Ascending aorta (tissue), 2 donors: ENCODE results near the gene MRPS25. TPM values are rescaled to one million over a fixed set of nuclear protein-coding genes. Genes with fewer than 3 reads are reported as not detected.

Experiments
- DNase-seq, 2 donors: peaks; one replicate each; pipeline ENCODE4 v3.0.0-alpha.2; 2019; ENCODE audit warnings: low spot score in 2 of 2
- H3K27ac ChIP-seq, 2 donors: fragments of 200-600 bp; sonication (generic); one replicate each; pipeline ENCODE4 v1.5.1; 2016 to 2017; ENCODE audit warnings: mild to moderate bottlenecking in 1 of 2
- H3K27me3 ChIP-seq: fragments of 200-600 bp; sonication (generic); one replicate; pipeline ENCODE4 v1.5.1; 2017
- H3K36me3 ChIP-seq, 2 donors: fragments of 200-600 bp; sonication (generic); one replicate each; pipeline ENCODE4 v1.5.1; 2016
- H3K4me1 ChIP-seq, 2 donors: fragments of 200-600 bp; sonication (generic); one replicate each; pipeline ENCODE4 v1.5.1; 2016 to 2017; ENCODE audit warnings: mild to moderate bottlenecking in 1 of 2
- H3K4me3 ChIP-seq, 2 donors: fragments of 200-600 bp; sonication (generic); one replicate each; pipeline ENCODE4 v1.5.1; 2016 to 2017; ENCODE audit warnings: mild to moderate bottlenecking in 1 of 2
- H3K9me3 ChIP-seq, 2 donors: fragments of 200-600 bp; sonication (generic); one replicate each; pipeline ENCODE4 v1.5.1; 2016
- intact Hi-C: fragments of 100-400 bp; cut with DNase I; formaldehyde crosslinking; loops from one replicate; pipeline ENCODE4 v1.15.1; 2023
- total RNA-seq: library from RNA; depleted of rRNA; stranded (reverse); fragments of >200 nt; gene quantifications from one replicate; pipeline ENCODE4 v1.1.0, GENCODE V29; 2016
- TF ChIP-seq, protein P1 (sequence below), 3 experiments: fragments of 200-600 bp in 2 of 3; fragments of 450-650 bp in 1 of 3; sonication (generic) in 2 of 3; IDR thresholded peaks; one replicate each; pipeline ENCODE4 v1.5.1; 2016 to 2019; ENCODE audit warnings: antibody characterized with exemption in 3 of 3, mild to moderate bottlenecking in 1 of 3, moderate library complexity in 1 of 3

MRPS25 gene
- total RNA-seq, 1 donor from 2014 or later, result 8.1 TPM

DNA sequence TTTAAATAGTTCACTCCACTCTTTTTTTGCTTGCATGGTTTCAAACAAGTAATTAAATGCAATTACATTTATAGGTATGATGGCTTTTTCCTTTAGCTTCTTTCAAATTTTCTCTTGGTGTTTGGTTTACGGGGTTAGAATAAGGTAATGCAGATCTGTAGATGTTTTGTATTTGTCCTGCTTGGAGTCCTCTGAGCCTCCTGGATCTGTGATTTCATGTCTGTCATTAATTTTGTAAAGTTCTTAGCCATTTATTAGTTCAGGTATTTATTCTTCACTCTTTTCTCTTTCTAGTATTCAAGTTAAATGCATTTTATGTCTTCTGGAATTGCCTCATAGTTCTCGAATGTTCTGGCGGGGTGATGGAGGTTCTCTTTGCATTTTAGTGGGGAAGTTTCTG is 1.4 kb upstream of the MRPS25 start:
- no peak for DNase-seq
- peaks cover 0 to 5% of the 10 kb centered on the region in 2 donors for H3K4me1 ChIP-seq
- H3K27ac ChIP-seq, result no peak overlapping the region
- H3K27me3 ChIP-seq, result no peaks in the 10 kb centered on the region
- H3K4me3 ChIP-seq, result no peak overlapping the region
- intact Hi-C loops, result loop anchor here (10.0 kb wide), 1 partner anchor 122 kb away; the partner anchor contains the start of gene NR2C2
- peaks cover 3 to 20% of the 10 kb centered on the region in 2 donors for H3K36me3 ChIP-seq
- TF ChIP-seq, protein P1, sequence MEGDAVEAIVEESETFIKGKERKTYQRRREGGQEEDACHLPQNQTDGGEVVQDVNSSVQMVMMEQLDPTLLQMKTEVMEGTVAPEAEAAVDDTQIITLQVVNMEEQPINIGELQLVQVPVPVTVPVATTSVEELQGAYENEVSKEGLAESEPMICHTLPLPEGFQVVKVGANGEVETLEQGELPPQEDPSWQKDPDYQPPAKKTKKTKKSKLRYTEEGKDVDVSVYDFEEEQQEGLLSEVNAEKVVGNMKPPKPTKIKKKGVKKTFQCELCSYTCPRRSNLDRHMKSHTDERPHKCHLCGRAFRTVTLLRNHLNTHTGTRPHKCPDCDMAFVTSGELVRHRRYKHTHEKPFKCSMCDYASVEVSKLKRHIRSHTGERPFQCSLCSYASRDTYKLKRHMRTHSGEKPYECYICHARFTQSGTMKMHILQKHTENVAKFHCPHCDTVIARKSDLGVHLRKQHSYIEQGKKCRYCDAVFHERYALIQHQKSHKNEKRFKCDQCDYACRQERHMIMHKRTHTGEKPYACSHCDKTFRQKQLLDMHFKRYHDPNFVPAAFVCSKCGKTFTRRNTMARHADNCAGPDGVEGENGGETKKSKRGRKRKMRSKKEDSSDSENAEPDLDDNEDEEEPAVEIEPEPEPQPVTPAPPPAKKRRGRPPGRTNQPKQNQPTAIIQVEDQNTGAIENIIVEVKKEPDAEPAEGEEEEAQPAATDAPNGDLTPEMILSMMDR (IDR thresholded peaks at IDR 0.05), result no peak
- H3K9me3 ChIP-seq, result no peaks in the 10 kb centered on the region

DNA sequence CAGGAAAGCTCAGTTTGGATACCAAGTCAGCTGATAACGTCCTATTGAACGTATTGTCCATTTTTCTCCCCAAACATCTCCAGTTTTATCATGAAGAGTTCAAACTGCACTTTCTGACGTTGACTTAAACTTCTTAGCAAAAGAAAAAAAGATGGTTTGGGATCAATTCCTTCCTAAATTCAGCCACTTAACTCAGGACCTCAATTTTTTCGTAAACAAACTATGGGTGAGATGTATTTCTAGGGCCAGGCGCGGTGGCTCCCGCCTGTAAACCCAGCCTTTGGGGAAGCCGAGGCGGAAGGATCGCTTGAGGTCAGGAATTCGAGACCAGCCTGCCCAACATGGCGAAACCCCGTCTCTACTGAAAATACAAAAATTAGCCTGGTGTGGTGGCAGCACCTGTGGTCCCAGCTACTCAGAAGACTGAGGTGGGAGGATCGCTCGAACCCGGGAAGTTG is 464 bp upstream of the MRPS25 start:
- H3K36me3 ChIP-seq, result peaks cover 0 to 11% of the 10 kb centered on the region in 2 donors
- peaks cover 0 to 5% of the 10 kb centered on the region in 2 donors for H3K4me1 ChIP-seq
- no peaks in the 10 kb centered on the region for H3K27me3 ChIP-seq
- intact Hi-C loops, result loop anchor here (2.0 to 10.0 kb wide), 2 partner anchors 33 to 121 kb away; partner anchors contain the start of genes NR2C2 and RBSN
- no peak overlapping the region for H3K27ac ChIP-seq
- H3K9me3 ChIP-seq, result no peaks in the 10 kb centered on the region
- H3K4me3 ChIP-seq, result peak overlapping the region; percentile 69 to 95
- no peak for DNase-seq
- TF ChIP-seq, protein P1 (IDR thresholded peaks at IDR 0.05), result no peak

DNA sequence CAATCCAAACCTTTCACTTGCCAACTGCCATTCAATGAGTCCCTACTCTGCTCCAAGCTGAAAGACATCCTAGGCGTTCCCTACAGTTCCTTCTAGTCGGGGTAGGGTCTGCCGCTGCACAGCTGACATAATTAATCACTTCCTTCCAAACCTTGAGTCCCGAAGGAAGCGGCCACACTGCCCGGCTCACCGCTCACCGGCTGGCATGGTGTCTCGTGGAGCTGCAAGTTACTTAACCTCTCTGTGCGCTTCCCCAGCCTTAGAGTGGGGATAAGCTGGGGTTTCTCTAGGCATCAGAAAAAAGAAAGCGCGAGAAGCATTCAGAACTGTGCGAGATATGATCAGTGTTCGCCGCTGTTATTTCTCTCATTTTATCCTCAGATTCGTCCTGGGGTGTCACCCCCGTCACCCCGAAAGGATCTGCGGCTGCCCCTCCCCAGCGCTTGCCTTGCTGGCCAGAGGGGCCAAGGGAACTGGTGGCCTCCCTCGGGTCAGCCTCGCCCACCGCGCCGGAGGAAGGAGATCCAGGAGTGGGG is 748 bp downstream of the MRPS25 start:
- H3K27me3 ChIP-seq, result no peaks in the 10 kb centered on the region
- H3K4me3 ChIP-seq, result peak overlapping the region; percentile 69 to 95
- H3K4me1 ChIP-seq, result peaks cover 0 to 5% of the 10 kb centered on the region in 2 donors
- H3K27ac ChIP-seq, result peak overlapping the region; percentile 69 to 71
- TF ChIP-seq, protein P1 (IDR thresholded peaks at IDR 0.05), result no peak
- no peak for DNase-seq
- no peaks in the 10 kb centered on the region for H3K9me3 ChIP-seq
- intact Hi-C loops, result loop anchor here (2.0 to 10.0 kb wide), 2 partner anchors 34 to 120 kb away; partner anchors contain the start of genes NR2C2 and RBSN
- H3K36me3 ChIP-seq, result peaks cover 0 to under 1% of the 10 kb centered on the region in 2 donors

- TF ChIP-seq, protein P1 (IDR thresholded peaks at IDR 0.05), result no peak
- no peak overlapping the region for H3K27ac ChIP-seq
- peak overlapping the region; percentile 69 to 95 for H3K4me3 ChIP-seq
- intact Hi-C loops, result loop anchor here (2.0 to 10.0 kb wide), 2 partner anchors 35 to 119 kb away; partner anchors contain the start of genes NR2C2 and RBSN
- DNase-seq, result no peak
- H3K36me3 ChIP-seq, result peaks cover 6% of the 10 kb centered on the region in 2 donors
- H3K27me3 ChIP-seq, result no peaks in the 10 kb centered on the region
- peaks cover 0 to 5% of the 10 kb centered on the region in 2 donors for H3K4me1 ChIP-seq
- no peaks in the 10 kb centered on the region for H3K9me3 ChIP-seq
Observed at GRCh38 chr3:15063656-15064286, 1.3 kb downstream of the MRPS25 start.

GRCh38 chr3:15063238-15063637 is 1.9 kb downstream of the MRPS25 start:
- intact Hi-C loops, result loop anchor here (10.0 kb wide), 1 partner anchor 118 kb away; the partner anchor contains the start of gene NR2C2
- TF ChIP-seq, protein P1 (IDR thresholded peaks at IDR 0.05), result no peak
- Histone ChIP-seq H3K36me3 (peaks cover 11% of the 10 kb centered on the region in 2 donors), H3K27ac (no peak overlapping the region), H3K27me3 (no peaks in the 10 kb centered on the region), H3K9me3 (no peaks in the 10 kb centered on the region), H3K4me1 (peaks cover 0 to 5% of the 10 kb centered on the region in 2 donors), H3K4me3 (no peak overlapping the region)
- no peak for DNase-seq
